HG03097 (cell line): Measurements from ENCODE around the gene CNOT8.
"Not testable (repeated sequence)": the region's sequence is repeated elsewhere in the genome, so short reads cannot be mapped to it uniquely, and the experiment has no call there.

Experiments
- ATAC-seq: cut with Tn5 transposase; IDR thresholded peaks from one replicate; pipeline ENCODE4 v1.9.1; 2021; ENCODE audit not compliant: unreplicated experiment, low FRiP score

Gene CNOT8

GRCh38 chr5:154901913-154902312 lies 43.5 kb downstream of the CNOT8 start:
- no peak for ATAC-seq

GRCh38 chr5:154905601-154906000 lies 47.2 kb downstream of the CNOT8 start:
- not testable (repeated sequence) for ATAC-seq

- no peak for ATAC-seq
These were observed 58.4 kb downstream of the CNOT8 start for GRCh38 chr5:154916874-154917273.

DNA sequence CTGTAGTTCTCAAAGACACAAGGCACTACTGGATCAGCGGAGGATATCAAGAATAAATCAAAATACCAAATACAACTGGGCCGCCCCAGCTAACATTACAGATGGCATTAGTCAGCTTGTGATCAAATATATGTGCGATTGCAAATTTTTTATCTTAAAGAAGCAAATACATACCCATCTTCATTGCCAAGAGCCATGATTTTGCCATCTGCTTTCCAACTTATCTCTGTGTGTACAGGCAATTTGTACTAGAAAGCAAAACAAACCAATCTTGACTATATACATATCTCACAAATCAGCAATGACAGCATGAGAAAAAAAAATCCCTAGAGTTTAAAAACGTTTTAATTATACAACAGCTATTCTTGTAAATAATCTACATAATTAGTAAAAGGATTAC lies 59.3 kb downstream of the CNOT8 start:
- ATAC-seq = no peak

GRCh38 chr5:154923441-154924430 lies 65.3 kb downstream of the CNOT8 start:
- ATAC-seq = no peak
